Spleen (tissue), 7 donors: ENCODE data around the gene PDE1A.

Experiments
- CTCF ChIP-seq, 11 experiments: fragments of 200-600 bp in 7 of 11; fragments of 450-650 bp in 4 of 11; sonication (generic) in 4 of 11; IDR thresholded peaks in 8 of 11; conservative IDR thresholded peaks in 3 of 11; 1 replicate in 7 of 11; 2 replicates in 4 of 11; pipeline versions ENCODE4 v1.4.0 to v1.8.0; 2016 to 2021; ENCODE audit warnings: antibody characterized with exemption in 11 of 11, inconsistent platforms in 4 of 11, mild to moderate bottlenecking in 1 of 11
- POLR2A ChIP-seq, 3 donors: fragments of 450-650 bp; IDR thresholded peaks; one replicate each; pipeline ENCODE4 v1.5.1; 2017; ENCODE audit warnings: antibody characterized with exemption in 3 of 3, mild to moderate bottlenecking in 1 of 3
- donor health status: DM: no; HTN: no; CAD: no; lungs with moderate emphysema.
- donor health status: DM: no; HTN: no; CAD: no.
- donor health status: DM: no; HTN: no; CAD: no.

DNA sequence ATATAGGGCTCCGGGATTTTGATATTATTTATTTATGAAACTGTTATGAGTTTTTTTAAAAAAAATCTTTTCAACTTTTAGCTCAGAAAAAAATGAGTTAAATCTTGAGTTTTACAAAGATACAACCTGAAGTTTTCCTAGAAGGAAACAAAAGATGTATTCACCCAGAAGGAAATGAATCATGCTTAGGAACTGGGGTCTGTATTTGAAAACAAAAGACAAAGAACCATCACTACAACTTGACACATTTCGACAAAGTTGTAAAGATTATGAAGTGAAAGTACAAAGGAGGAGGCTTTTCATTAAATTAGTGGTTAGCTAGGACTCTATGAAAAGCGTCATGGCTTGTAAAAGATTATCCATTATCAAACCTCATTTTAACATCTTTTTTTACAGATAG is 143.3 kb downstream of the PDE1A start:
- TF ChIP-seq CTCF (IDR thresholded peaks at IDR 0.05 in 8 of 11, conservative IDR thresholded peaks at IDR 0.05 in 3 of 11) (no peak), POLR2A (IDR thresholded peaks at IDR 0.05) (no peak)
